Measurements from ENCODE around the gene SLC24A4.

The SLC24A4 gene

DNA sequence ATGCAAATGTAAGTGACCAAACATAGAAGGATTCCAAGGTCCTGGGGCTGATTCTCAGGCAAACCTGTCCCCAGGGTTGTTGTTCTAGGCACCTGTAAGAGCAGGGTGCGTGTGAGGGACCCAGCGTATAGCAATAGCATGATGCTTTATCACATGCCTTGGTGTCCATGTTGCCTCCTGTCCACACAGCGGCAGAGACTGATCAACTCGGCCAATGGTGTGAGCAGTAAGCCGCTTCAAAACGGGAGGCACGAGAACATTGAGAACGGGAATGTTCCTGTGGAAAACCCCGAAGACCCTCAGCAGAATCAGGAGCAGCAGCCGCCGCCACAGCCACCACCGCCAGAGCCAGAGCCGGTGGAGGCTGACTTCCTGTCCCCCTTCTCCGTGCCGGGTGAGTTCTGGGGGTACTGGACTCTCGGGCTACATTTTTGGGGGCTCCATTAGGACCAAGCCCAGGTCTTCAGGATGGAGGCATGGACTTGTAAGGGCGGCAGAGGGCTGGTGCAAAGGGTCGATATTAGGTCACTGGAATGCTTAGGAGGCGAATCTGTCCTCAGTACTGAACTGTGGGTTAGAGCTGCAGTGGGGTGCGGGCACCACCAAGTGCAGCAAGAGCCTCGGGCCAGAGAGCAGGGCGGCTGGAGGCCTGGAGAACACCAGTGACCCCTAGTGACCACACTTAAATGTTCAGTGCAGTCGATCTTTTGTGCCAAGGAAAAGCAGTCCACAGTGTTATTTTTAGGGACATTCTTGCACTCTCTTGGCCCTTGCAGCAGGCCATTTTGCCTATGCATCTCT, 133.4 kb downstream of the SLC24A4 start:
- H3K4me3 ChIP-seq (ENCODE audit: low read depth, low read length): no peak overlapping the region
- TF ChIP-seq, protein P1, sequence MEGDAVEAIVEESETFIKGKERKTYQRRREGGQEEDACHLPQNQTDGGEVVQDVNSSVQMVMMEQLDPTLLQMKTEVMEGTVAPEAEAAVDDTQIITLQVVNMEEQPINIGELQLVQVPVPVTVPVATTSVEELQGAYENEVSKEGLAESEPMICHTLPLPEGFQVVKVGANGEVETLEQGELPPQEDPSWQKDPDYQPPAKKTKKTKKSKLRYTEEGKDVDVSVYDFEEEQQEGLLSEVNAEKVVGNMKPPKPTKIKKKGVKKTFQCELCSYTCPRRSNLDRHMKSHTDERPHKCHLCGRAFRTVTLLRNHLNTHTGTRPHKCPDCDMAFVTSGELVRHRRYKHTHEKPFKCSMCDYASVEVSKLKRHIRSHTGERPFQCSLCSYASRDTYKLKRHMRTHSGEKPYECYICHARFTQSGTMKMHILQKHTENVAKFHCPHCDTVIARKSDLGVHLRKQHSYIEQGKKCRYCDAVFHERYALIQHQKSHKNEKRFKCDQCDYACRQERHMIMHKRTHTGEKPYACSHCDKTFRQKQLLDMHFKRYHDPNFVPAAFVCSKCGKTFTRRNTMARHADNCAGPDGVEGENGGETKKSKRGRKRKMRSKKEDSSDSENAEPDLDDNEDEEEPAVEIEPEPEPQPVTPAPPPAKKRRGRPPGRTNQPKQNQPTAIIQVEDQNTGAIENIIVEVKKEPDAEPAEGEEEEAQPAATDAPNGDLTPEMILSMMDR (IDR thresholded peaks at IDR 0.05; ENCODE audit: low read depth, low read length): peak; percentile 87

DNA sequence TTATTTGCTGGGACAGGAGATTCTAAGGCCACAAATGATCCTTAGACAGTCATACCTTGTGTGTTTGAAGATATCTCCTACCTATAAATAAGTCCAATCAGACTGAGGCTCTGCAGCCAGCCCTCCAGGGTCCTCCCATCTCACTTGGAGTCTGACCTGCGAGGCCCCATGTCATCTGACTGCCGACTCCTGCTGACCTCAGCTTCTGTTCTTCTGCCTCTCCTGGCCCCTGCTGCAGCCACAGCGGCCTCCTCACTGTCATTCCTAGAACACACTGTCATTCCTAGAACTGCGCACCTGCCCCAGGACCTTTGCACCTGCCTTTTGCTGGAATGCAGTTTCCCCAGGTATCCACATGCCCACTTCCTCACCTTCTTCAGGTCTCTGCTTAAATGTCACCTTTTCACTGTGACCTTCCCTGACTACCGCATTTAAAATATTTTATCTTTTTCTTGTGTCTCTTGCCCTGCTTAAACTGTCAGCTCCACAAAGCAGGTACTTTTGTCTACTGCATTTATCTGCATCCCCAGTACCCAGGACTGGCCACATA, 134.1 kb downstream of the SLC24A4 start:
- TF ChIP-seq, protein P1 (IDR thresholded peaks at IDR 0.05; ENCODE audit: low read depth, low read length): no peak
- H3K4me3 ChIP-seq (ENCODE audit: low read depth, low read length): no peak overlapping the region

DNA sequence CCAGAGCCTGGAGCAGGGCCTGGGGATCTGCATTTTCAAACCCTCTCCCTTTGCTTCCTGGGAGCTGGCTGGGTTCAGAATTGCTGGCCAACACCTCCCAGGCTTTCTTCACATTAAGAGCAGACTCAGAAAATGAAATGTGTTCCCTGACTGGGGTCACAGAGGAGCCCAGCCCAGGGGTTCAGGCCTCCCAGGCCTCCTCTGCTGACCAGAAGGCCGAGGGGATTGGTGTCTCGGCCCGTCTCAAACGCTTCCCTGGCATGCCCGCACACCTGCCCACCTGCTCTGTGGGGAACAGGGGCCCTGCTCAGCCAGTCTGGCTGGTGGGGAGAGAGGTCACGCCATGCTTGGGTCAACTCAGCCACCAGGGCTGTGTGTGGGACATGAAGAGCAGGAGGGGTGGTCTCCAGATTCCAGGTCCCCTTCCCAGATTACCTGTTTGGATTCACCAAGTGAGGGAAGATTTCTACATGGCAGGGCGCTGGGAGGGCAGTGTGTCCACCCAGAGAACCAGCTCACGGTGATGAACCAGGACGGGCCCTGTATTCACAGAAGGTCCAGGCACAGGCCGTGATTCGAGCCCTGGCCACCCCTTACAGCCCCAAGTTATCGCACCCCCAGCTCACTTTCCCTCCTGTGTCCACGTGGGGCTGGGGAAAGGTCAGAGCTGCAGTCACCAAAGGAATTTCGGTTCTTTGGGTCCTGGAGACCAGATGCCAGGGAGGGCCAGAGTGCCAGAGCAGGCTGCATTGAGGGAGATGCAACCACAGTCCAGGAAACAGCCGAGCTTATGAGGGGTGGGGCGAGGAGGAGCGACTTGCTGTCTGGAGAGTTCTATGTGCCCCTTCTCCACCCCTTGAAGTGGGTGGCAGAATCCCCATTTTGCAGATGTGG, 135.4 kb downstream of the SLC24A4 start:
- H3K4me3 ChIP-seq (ENCODE audit: low read depth, low read length): no peak overlapping the region
- TF ChIP-seq, protein P1 (IDR thresholded peaks at IDR 0.05; ENCODE audit: low read depth, low read length): no peak

- TF ChIP-seq, protein P1 (IDR thresholded peaks at IDR 0.05; ENCODE audit: low read depth, low read length): no peak
- no peak overlapping the region for H3K4me3 ChIP-seq (ENCODE audit: low read depth, low read length)
Measured at GRCh38 chr14:92459030-92459949, 136.3 kb downstream of the SLC24A4 start.

GRCh38 chr14:92459950-92460421, 137.0 kb downstream of the SLC24A4 start:
- H3K4me3 ChIP-seq (ENCODE audit: low read depth, low read length): no peak overlapping the region
- TF ChIP-seq, protein P1 (IDR thresholded peaks at IDR 0.05; ENCODE audit: low read depth, low read length): no peak

DNA sequence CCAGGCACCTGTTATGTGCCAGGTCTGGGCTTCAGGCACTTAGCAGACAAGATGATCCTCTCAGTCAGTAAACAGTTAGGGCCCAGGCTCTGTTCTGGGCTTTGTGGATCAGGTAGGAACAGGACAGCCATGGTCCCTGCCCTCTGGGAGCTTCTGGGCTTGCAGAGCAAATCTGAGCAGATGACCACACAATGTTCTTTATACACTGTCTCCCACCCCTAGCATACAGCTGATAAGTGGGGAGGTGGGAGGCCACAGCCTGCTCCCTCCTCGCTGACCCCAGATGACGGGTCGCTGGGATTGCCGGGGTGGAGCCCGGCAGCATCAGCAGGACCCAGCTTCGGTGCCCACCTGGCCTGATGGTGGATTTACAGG, 137.6 kb downstream of the SLC24A4 start:
- no peak overlapping the region for H3K4me3 ChIP-seq (ENCODE audit: low read depth, low read length)
- TF ChIP-seq, protein P1 (IDR thresholded peaks at IDR 0.05; ENCODE audit: low read depth, low read length): no peak
